HG03175 (cell line): ENCODE measurements around the gene FBXL20.

Experiments
- ATAC-seq: cut with Tn5 transposase; IDR thresholded peaks from one replicate; pipeline ENCODE4 v1.9.1; 2021; ENCODE audit warnings: mild to moderate bottlenecking, moderate library complexity; ENCODE audit not compliant: unreplicated experiment

FBXL20 gene

GRCh38 chr17:39229274-39229913 lies 172.0 kb downstream of the FBXL20 start:
- ATAC-seq: no peak

GRCh38 chr17:39227364-39227919 lies 174.0 kb downstream of the FBXL20 start:
- no peak for ATAC-seq

- ATAC-seq: no peak
Measured at GRCh38 chr17:39225959-39226683, 175.3 kb downstream of the FBXL20 start.

GRCh38 chr17:39225308-39225958 lies 176.0 kb downstream of the FBXL20 start, which contains the start of gene STAC2:
TSS of gene STAC2 (minus strand) at chr17:39225945. CDS start at chr17:39225502, 443 bp downstream.
- no peak for ATAC-seq

GRCh38 chr17:39224778-39225307 lies 176.6 kb downstream of the FBXL20 start:
- no peak for ATAC-seq

- no peak for ATAC-seq
Measured at GRCh38 chr17:39223907-39224777, 177.3 kb downstream of the FBXL20 start.

GRCh38 chr17:39222866-39223834 lies 178.3 kb downstream of the FBXL20 start:
- no peak for ATAC-seq

GRCh38 chr17:39222151-39222550 lies 179.3 kb downstream of the FBXL20 start:
- ATAC-seq: no peak

GRCh38 chr17:39221572-39221971 lies 179.9 kb downstream of the FBXL20 start:
- no peak for ATAC-seq

GRCh38 chr17:39219647-39220154 lies 181.7 kb downstream of the FBXL20 start:
- ATAC-seq: no peak

GRCh38 chr17:39218906-39219305 lies 182.5 kb downstream of the FBXL20 start:
- no peak for ATAC-seq

GRCh38 chr17:39217734-39218369 lies 183.6 kb downstream of the FBXL20 start:
- no peak for ATAC-seq

GRCh38 chr17:39213852-39214251 lies 187.6 kb downstream of the FBXL20 start:
- ATAC-seq: no peak

- ATAC-seq: no peak
Measured at GRCh38 chr17:39212841-39213480, 188.5 kb downstream of the FBXL20 start.

GRCh38 chr17:39212195-39212810 lies 189.1 kb downstream of the FBXL20 start:
- ATAC-seq: no peak

GRCh38 chr17:39210093-39210434 lies 191.4 kb downstream of the FBXL20 start:
- no peak for ATAC-seq

GRCh38 chr17:39209317-39210092 lies 191.9 kb downstream of the FBXL20 start:
- ATAC-seq: no peak
